CD4-positive, alpha-beta T cell treated with Interleukin-21 for 1 hour (primary cell): Measurements from ENCODE around the gene TPM4.
"Not testable (repeated sequence)": the region's sequence is repeated elsewhere in the genome, so short reads cannot be mapped to it uniquely, and the experiment has no call there.

Experiments
- DNase-seq: peaks from one replicate; pipeline ENCODE4 v3.0.0-alpha.2; 2020

The TPM4 gene

DNA sequence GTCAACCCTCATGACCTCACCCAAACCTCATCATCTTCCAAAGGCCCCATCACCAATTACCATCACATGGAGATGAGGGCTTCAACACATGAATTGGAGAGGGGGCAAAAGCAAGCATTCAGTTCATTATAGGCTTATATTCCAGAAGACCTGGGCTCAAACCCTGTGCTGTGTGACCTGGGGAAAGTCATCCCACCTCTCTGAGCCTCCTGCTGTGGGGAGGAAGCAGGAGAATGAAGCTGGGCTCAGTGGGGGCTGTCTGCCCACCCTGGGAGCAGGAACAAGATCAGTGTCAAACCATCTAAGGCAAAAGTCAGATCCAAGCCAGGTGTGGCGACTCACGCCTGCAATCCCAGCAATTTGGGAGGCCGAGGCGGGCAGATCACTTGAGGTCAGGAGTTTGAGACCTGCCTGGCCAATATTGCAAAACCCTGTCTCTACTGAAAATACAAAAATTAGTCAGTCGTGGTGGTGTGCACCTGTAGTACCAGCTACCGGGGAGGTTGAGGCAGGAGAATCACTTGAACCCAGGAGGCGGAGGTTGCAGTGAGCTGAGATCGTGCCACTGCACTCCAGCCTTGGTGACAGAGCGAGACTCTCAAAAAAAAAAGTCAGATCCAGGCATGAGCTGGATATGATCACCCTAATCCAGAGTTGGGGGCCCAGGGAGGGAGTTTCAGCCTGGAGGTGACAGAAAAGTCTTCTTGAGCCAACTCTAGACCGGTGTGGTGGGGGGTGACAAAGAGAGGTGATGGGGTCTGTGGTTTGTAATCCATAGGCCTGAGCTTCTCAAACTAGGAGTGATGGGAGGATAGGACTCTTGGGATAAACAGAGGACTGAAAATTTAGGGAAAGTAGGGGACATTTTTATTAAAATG lies 1.6 kb upstream of the TPM4 start:
- DNase-seq: no peak

GRCh38 chr19:16075430-16076153 lies 703 bp upstream of the TPM4 start:
- no peak for DNase-seq

- DNase-seq: peak; percentile 26
These were observed 790 bp downstream of the TPM4 start for GRCh38 chr19:16076958-16077611.

DNA sequence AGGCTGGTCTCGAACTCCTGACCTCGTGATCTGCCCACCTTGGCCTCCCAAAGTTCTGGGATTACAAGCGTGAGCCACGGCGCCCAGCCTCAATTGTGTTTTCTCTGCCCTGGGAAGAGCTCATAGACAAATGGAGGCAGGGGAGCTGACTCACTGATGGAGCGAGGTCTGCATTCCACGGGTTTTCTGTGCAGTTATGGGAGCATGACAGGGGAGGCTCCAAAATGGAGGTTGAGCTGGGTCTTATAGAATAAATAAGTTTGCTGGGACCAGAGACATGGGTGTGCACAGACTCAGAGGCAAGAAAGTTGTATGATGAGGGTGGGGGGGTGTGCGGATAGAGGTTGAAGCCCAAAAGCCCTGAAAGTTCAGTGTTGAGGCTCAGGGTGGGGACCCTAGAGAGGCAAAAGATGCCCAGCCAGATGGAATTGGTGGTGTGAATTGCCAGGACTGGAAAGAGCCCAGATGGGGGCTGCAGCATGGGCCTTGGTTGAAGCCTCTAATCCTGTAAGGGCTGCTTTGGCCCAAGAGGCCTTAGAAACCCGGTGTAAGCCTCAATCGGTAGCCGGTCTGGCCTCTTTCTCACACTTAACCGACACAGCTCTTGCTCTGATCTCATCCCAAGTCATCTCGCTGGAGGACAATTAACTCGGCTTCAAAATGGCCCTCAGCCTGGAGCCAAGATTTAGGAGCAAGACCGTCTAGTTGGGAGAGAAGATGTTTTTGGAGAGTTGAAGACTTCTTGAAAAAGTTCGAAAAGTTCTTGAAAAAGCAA lies 1.9 kb downstream of the TPM4 start:
- peak; percentile 45 for DNase-seq

DNA sequence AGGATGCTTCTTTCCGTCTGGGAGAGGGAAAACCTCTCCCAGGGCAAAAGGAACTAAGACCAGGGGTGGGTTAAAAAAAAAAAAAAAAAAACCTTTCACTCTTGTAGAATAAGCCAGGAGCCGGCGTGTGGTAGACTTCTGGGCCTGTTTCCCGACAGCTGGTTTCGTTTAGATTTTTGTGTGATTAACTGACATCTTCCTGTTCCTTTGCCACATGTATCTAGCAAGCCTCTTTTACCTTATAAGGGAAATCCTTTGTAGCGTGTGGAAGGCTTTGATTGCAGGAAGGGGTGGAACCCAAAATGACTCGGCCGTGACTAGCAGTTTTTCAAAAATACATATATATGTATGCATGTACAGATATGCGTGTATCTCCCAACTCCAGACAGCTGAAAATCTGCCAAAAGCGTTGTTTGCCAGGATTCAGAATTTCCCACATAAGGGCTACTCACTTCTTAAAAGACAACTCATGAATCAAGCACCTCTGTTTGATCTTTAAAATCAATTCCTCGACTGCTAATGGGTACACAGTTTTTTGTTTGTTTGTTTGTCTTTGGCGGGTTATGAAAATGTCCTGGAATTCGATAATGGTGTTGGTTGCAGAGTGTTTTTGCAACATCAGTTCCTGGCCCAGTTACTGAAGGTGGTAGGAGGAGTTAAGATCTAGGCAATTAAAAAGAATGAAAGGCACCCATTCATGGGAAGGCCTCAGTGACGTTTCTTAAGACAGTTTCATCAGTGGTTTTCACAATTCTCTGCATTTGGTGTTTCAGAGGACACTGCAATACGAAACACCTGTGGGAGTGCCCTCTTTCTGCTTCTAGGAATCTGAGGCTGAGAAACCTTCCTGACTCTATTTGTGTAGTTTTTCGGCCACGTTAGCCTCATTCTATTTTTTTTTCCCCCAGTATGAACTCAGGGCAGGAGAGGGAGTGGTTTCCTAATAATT lies 2.7 kb downstream of the TPM4 start:
- peak; percentile 93 for DNase-seq

DNA sequence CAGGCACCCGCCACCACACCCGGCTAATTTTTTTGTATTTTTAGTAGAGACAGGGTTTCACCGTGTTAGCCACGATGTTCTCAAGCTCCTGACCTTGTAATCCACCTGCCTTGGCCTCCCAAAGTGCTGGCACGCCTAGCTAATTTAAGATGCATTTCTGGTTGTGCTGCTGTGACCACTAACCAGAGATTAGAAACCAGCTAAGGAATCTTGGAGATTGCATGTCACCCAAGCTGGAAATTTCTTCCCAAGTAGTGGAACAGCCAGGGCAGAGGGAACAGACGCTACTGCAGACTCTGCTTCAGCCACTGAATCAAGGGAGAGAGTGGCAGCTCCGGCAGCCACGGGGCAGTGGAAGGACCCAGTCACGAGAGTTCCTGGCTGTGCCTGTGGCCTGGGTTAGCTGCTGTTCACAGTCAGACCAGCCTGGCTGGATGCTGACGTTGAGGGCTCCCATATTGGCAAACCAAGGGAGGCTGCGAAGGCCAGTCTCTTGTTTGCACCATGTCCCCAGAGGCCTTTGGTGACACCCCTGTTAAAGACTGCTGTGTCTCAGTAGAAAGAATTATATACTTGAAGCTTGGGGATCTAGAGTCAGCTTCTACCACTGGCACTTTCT lies 7.9 kb downstream of the TPM4 start:
- no peak for DNase-seq

- no peak for DNase-seq
These were observed 8.8 kb downstream of the TPM4 start for GRCh38 chr19:16085115-16085514.

- not testable (repeated sequence) for DNase-seq
These were observed 11.1 kb downstream of the TPM4 start for GRCh38 chr19:16087404-16087803.

DNA sequence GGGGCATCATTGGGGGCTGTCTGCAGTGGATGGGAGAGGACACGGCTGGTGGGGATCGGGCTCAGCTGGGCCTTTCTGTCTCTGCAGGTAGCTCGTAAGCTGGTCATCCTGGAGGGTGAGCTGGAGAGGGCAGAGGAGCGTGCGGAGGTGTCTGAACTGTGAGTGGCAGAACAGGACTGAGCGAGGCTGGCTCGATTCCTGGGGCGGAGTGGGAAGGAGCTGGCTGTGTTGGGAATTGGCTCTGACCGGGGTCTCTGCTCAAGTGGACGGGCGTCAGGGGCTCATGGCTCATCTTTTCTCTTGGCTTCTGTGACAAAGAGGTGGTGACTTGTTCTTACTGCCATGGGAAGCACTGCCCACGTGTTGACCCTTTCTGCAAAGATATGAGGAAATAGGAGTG lies 11.6 kb downstream of the TPM4 start:
- DNase-seq: no peak

GRCh38 chr19:16088351-16089009 lies 12.2 kb downstream of the TPM4 start:
- DNase-seq: no peak

- no peak for DNase-seq
These were observed 12.9 kb downstream of the TPM4 start for GRCh38 chr19:16089010-16089846.

DNA sequence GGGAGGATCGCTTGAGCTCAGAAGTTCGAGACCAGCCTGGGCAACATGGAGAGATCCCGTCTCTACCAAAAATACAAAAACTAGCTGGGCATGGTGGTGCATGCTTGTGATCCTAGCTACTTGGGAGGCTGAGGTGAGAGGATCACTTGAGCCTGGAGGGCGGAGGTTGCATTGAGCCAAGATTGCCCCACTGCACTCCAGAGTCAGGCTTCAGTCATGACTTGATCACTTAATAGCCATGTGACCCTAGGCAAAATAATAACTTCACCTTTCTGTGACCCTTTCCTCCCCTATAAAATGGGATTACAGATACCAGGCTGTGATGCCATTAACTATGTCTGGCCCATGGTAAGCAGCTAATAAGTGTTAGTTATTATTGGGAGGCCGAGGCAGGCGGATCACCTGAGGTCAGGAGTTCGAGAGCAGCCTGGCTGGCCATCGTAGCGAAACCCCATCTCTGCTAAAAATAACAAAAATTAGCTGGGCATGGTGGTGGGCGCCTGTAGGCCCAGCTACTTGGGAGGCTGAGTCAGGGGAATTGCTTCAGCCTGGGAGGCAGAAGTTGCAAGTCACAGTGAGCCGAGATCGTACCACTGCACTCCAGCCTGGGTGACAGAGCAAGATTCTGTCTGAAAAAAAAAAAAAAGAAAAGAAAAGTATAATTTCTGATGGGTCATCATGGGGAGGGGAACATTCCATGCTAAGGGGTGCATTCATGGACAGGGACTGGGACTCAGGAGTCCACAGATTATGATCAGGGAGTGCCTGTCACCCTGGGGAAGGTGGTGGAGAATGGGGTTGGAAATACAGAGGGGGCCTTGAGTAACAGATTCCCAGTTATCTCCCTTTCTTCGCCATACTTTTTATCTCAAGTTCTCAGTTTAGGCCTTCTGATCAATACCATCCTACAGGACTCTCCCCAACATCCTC lies 15.5 kb downstream of the TPM4 start:
- DNase-seq: no peak

- DNase-seq: peak; percentile 28
These were observed 18.2 kb downstream of the TPM4 start for GRCh38 chr19:16094360-16095070.

GRCh38 chr19:16095071-16095571 lies 18.8 kb downstream of the TPM4 start:
- no peak for DNase-seq

GRCh38 chr19:16096280-16096855 lies 20.1 kb downstream of the TPM4 start:
- DNase-seq: no peak

DNA sequence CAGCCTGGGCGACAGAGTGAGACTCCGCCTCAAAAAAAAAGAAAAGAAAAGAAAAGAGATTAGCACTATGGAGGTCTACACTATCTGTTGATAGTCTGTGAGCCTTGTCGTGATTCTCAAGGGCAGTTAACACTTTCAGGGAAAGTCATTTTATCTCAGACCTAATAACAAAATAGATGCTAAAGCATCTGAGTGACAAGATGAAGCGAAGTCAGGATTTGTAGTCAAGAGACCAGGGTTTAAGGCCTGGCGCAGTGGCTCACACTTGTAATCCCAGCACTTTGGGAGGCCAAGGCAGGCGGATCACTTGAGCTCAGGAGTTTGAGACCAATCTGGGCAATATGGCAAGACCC lies 22.1 kb downstream of the TPM4 start:
- DNase-seq: no peak

DNA sequence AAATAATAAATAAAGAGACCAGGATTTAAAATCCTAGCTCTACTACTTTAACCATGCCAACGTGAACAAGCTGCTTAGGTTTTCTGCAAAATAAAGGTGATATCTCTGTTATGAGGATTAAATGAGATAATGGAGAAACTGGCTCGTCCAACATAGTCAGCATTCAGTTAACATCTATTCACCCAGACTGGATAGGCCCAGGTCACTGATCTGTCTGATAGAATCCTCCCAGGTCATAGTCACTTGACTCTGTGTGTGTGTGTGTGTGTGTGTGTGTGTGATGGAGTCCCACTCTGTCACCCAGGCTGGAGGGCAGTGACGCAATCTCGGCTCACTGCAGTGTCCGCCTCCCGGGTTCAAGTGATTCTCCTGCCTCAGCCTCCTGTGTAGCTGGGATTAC lies 22.5 kb downstream of the TPM4 start:
- DNase-seq: no peak
